Activated CD4-positive, CD25-positive, alpha-beta regulatory T cell treated with anti-CD3 and anti-CD28 coated beads, Interleukin-2, amount 50 U/mL, for 24 hours (primary cell): ENCODE results near the gene DCANP1.
"Not testable (repeated sequence)": the region's sequence is repeated elsewhere in the genome, so short reads cannot be mapped to it uniquely, and the experiment has no call there.

Source experiments
- ATAC-seq, 2 donors: fragments of 150-1000 bp; cut with Tn5 transposase; one replicate each; pipeline ENCODE4 v1.10.0; 2021; ENCODE audit warnings: mild to moderate bottlenecking in 1 of 2, moderate library complexity in 1 of 2

The DCANP1 gene

GRCh38 chr5:135447298-135447929, at the start of gene DCANP1:
TSS of gene DCANP1 (minus strand) at chr5:135447348. CDS start at chr5:135447108, 240 bp downstream.
- no peak for ATAC-seq

- not testable (repeated sequence) for ATAC-seq
Observed at GRCh38 chr5:135495531-135495930, 48.4 kb upstream of the DCANP1 start.

GRCh38 chr5:135494196-135494595, 47.0 kb upstream of the DCANP1 start:
- no peak for ATAC-seq

GRCh38 chr5:135493406-135494180, 46.4 kb upstream of the DCANP1 start:
- ATAC-seq: no peak

GRCh38 chr5:135492319-135492626, 45.1 kb upstream of the DCANP1 start:
- ATAC-seq: no peak

- ATAC-seq: no peak
Observed at GRCh38 chr5:135491552-135492318, 44.6 kb upstream of the DCANP1 start.

- no peak for ATAC-seq
Observed at GRCh38 chr5:135491038-135491551, 43.9 kb upstream of the DCANP1 start.

GRCh38 chr5:135490245-135491037, 43.3 kb upstream of the DCANP1 start:
- ATAC-seq: no peak

GRCh38 chr5:135489466-135490244, 42.5 kb upstream of the DCANP1 start:
- no peak for ATAC-seq

GRCh38 chr5:135488727-135489465, 41.7 kb upstream of the DCANP1 start:
- ATAC-seq: no peak

GRCh38 chr5:135487839-135488514, 40.8 kb upstream of the DCANP1 start:
- ATAC-seq: no peak

GRCh38 chr5:135487037-135487395, 39.9 kb upstream of the DCANP1 start:
- no peak for ATAC-seq

- no peak for ATAC-seq
Observed at GRCh38 chr5:135486131-135487036, 39.2 kb upstream of the DCANP1 start.

- ATAC-seq: no peak
Observed at GRCh38 chr5:135484674-135485086, 37.5 kb upstream of the DCANP1 start.

- ATAC-seq: no peak
Observed at GRCh38 chr5:135483254-135483653, 36.1 kb upstream of the DCANP1 start.

- no peak for ATAC-seq
Observed at GRCh38 chr5:135482381-135482933, 35.3 kb upstream of the DCANP1 start.

GRCh38 chr5:135481909-135482311, 34.8 kb upstream of the DCANP1 start:
- no peak for ATAC-seq

- no peak for ATAC-seq
Observed at GRCh38 chr5:135481387-135481786, 34.2 kb upstream of the DCANP1 start.

- no peak for ATAC-seq
Observed at GRCh38 chr5:135480511-135480910, 33.4 kb upstream of the DCANP1 start.
